Measurements from ENCODE around the gene FER. TPM values are rescaled to one million over a fixed set of nuclear protein-coding genes. Genes with fewer than 3 reads are reported as not detected.

FER gene
- total and polyA plus RNA-seq, 2 of the 8 experiments (the other 6 are each of a cell fraction or from before 2014, with no cell fraction given) = 1.3 to 15.8 TPM

DNA sequence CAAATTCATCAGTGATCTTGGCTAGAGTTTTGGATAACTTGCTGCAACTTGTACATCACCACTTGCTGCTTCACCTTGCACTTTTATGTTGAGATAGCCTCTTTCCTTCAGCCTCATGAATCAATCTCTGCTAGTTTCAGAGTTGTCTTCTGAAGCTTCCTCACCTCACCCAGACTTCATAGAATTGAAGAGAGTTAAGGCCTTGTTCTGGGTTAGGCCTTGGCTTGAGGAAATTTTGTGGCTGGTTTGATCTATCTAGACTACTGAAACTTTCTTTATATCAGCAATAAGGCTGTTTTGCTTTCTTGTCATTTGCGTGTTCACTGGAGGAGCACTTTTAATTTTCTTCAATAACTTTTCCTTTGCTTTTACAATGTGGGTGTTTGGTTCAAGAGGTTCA lies 12.8 kb downstream of the FER start:
- H3K27me3 ChIP-seq (replicated peaks in 1 of 4; ENCODE audit: control insufficient read depth in 3 of 4, extremely low read depth in 1 of 4, insufficient read depth in 3 of 4, low read length in 3 of 4) = no peaks in the 10 kb centered on the region
- H2BK20ac ChIP-seq (ENCODE audit: low read length) = no peak overlapping the region
- no peak overlapping the region for H3K4ac ChIP-seq (replicated peaks; ENCODE audit: insufficient read length, low read depth, low read length)
- H3K23me2 ChIP-seq (ENCODE audit: low read depth, low read length) = no peaks in the 10 kb centered on the region
- no peak overlapping the region for H4K5ac ChIP-seq (ENCODE audit: insufficient read length, low read depth, low read length)
- H2BK5ac ChIP-seq (ENCODE audit: low read depth, low read length) = no peak overlapping the region
- FAIRE-seq = no peak
- WGBS, 2 experiments (ENCODE audit: extremely low coverage in 1 of 2, insufficient coverage in 1 of 2, insufficient read length in 1 of 2, insufficient replicate concordance in 2 of 2, low coverage in 1 of 2, low lambda C conversion rate in 2 of 2, missing lambda C conversion rate in 1 of 2) = 94% methylated on average over 1 of the region's 1 CpG; no CpG with 5 or more reads in 1 of the 2 experiments
- no peak overlapping the region for H4K8ac ChIP-seq (ENCODE audit: extremely low read depth, insufficient read depth, low read length)
- H3K23ac ChIP-seq (ENCODE audit: insufficient read length) = no peak overlapping the region
- H3K18ac ChIP-seq (ENCODE audit: extremely low read depth, low read length) = no peak overlapping the region
- H2AK5ac ChIP-seq (ENCODE audit: low read depth, low read length) = no peak overlapping the region
- H3K56ac ChIP-seq (replicated peaks; ENCODE audit: insufficient read length, low read depth, low read length) = no peak overlapping the region
- peaks cover 0 to 3% of the 10 kb centered on the region in 2 experiments; a peak in 1 of 4 replicates for H3K9me3 ChIP-seq (ENCODE audit: insufficient read depth in 2 of 2, low read depth in 1 of 2, low read length in 1 of 2)
- H3K4me3 ChIP-seq (ENCODE audit: extremely low read depth in 1 of 4, insufficient read depth in 2 of 4, low read depth in 3 of 4, low read length in 4 of 4) = no peak overlapping the region
- ChIA-PET CTCF (ENCODE audit: partially characterized antibody) (no interaction called here), POLR2A (ENCODE audit: partially characterized antibody) (no interaction called here)
- H3K79me2 ChIP-seq (ENCODE audit: control insufficient read depth in 1 of 2, insufficient read depth in 2 of 2, low read length in 2 of 2) = peaks cover 0 to 3% of the 10 kb centered on the region in 2 experiments; a peak in 1 of 4 replicates
- H4K91ac ChIP-seq (replicated peaks; ENCODE audit: insufficient read length, low read length) = no peak overlapping the region
- H2BK120ac ChIP-seq (replicated peaks; ENCODE audit: low read depth, low read length) = no peak overlapping the region
- no peak overlapping the region for H2BK12ac ChIP-seq (ENCODE audit: low read depth, low read length)
- H2BK15ac ChIP-seq (ENCODE audit: low read length) = no peak overlapping the region
- no peaks in the 10 kb centered on the region for H4K20me1 ChIP-seq (replicated peaks in 1 of 2; ENCODE audit: control insufficient read depth in 1 of 2, insufficient read depth in 2 of 2, low read length in 2 of 2)
- H3K4me2 ChIP-seq (ENCODE audit: insufficient read depth in 1 of 2, low read depth in 2 of 2, low read length in 2 of 2) = no peak overlapping the region
- no peak overlapping the region for H3K27ac ChIP-seq (ENCODE audit: low read depth, low read length)
- H2AFZ ChIP-seq (ENCODE audit: low read length) = no peak overlapping the region
- H3K9ac ChIP-seq (replicated peaks in 1 of 4; ENCODE audit: extremely low read depth in 1 of 4, low read depth in 3 of 4, low read length in 3 of 4) = no peak overlapping the region
- H3K4me1 ChIP-seq (replicated peaks in 1 of 4; ENCODE audit: control insufficient read depth in 3 of 4, insufficient read depth in 4 of 4, low read length in 3 of 4) = peaks cover 0 to 3% (median 1%) of the 10 kb centered on the region in 4 experiments; a peak in 1 of 7 replicates
- H3K79me1 ChIP-seq (ENCODE audit: low read depth, low read length) = no peaks in the 10 kb centered on the region
- H3K14ac ChIP-seq (ENCODE audit: insufficient read length) = no peak overlapping the region
- DNase-seq (ENCODE audit: low read depth in 1 of 2, low spot score in 2 of 2) = no peak
- TF ChIP-seq CBX8 (IDR thresholded peaks at IDR 0.05; ENCODE audit: borderline replicate concordance, low read depth, low read length) (no peak), RXRA (IDR thresholded peaks at IDR 0.05; ENCODE audit: insufficient read depth, low read depth, low read length) (no peak), CHD2 (IDR thresholded peaks at IDR 0.05; ENCODE audit: low read length) (no peak), NANOG (IDR thresholded peaks at IDR 0.05; ENCODE audit: insufficient read depth, low read depth, low read length, poor library complexity, severe bottlenecking) (no peak), SP4 (IDR thresholded peaks at IDR 0.05; ENCODE audit: low read length) (no peak), TBP (IDR thresholded peaks at IDR 0.05; ENCODE audit: low read depth, low read length) (no peak), TAF7 (optimal IDR thresholded peaks at IDR 0.05; ENCODE audit: borderline replicate concordance, low read depth, low read length) (no peak), SP1 (IDR thresholded peaks at IDR 0.05; ENCODE audit: low read depth, low read length) (no peak)
- peaks cover 0 to 3% (median 0%) of the 10 kb centered on the region in 4 experiments; a peak in 1 of 8 replicates for H3K36me3 ChIP-seq (ENCODE audit: control insufficient read depth in 2 of 4, insufficient read depth in 4 of 4, low read length in 3 of 4)
